NK-92 (cell line): ENCODE measurements around the gene CIB1.
"Not testable (repeated sequence)": the region's sequence is repeated elsewhere in the genome, so short reads cannot be mapped to it uniquely, and the experiment has no call there.

Source experiments
- DNase-seq: peaks from one replicate; lab custom pipeline; 2025; ENCODE audit not compliant: unreplicated experiment; lab: John Stamatoyannopoulos, UW

The CIB1 gene

DNA sequence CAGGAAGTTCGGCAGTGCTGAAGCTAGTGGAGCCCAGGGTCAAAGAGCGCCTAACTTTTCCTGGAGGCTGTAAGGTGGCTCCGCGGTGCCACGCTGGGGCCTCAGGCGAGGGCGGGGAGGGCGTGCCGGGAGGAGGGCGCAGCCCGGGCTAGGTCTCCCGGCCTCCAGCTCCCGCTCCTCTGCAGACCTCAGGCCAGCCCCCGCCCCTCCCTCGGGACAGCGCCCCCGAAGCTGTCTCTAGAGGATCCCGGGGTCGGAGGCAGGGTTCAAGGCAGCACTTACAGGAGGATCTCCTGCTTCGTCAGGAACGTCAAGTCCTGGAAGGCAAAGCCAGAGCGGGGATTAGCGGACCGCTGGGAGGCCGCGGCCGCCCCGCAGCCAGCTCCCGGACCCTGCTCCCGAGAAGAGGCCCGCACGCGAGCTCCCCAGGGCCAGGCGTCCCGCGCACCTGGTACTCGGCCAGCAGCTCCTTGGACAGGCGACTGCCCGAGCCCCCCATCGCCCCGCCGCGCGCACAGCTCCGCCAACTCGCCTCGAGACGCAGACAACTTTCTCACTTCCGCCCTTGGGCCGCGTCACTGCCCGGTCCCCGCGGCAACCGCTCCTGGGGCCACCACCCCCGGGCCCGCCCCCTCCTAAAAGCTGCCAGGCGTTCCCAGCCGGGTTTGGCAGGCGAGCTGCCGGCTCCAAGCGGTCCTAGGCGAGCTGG, at the start of gene CIB1:
CIB1 (minus strand) TSS at position 555 of the 709 bp plus-strand sequence; CDS start at position 499, 56 bp downstream.
- peak; percentile 78 for DNase-seq

DNA sequence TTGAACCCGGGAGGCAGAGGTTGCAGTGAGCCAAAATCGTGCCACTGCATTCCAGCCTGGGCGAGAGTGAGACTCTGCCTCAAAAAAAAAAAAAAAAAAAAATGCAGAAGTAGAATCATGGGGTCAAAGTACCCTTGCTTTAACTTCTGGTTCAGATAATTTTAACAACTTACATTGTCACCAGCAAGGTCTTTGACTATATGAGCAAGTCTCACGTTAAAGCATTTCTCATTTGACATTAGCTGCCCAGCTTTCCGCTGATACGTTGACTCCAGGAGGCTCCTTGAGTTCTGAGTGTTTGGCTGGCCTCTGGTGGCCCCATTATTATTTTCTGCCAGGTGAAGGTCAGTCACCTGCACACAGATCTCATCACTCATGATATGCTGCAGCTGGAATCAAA, 47.9 kb upstream of the CIB1 start:
- not testable (repeated sequence) for DNase-seq

DNA sequence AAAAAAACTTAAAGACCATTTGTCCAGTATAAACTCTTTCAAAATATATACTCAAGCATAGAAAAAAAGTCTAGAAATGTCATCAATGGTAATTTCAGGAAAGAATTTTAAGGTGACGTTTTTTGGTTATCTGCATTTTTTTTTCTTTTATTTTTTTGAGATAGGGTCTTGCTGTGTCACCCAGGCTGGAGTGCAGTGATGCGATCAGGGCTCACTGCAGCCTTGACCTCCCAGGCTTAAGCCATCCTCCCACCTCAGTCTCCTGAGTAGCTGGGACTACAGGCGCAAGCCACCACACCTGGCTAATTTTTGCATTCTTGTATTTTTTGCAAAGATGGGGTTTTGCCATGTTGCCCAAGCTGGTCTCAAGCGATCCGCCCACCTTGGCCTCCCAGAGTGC, 47.0 kb upstream of the CIB1 start:
- DNase-seq, result not testable (repeated sequence)

DNA sequence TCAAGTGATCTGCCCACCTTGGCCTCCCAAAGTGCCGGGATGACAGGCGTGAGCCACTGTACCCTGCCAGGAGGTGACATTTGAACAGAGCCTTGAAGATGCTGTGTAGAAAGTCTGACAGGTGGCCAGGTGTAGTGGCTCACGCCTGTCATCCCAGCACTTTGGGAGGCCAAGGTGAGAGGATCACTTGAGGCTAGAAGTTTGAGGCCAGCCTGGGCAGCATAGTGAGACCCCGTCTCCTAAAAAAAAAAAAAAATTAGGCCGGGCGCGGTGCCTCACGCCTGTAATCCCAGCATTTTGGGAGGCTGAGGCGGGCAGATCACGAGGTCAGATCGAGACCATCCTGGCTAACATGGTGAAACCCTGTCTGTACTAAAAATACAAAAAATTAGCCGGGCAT, 44.7 kb upstream of the CIB1 start:
- DNase-seq, result not testable (repeated sequence)

DNA sequence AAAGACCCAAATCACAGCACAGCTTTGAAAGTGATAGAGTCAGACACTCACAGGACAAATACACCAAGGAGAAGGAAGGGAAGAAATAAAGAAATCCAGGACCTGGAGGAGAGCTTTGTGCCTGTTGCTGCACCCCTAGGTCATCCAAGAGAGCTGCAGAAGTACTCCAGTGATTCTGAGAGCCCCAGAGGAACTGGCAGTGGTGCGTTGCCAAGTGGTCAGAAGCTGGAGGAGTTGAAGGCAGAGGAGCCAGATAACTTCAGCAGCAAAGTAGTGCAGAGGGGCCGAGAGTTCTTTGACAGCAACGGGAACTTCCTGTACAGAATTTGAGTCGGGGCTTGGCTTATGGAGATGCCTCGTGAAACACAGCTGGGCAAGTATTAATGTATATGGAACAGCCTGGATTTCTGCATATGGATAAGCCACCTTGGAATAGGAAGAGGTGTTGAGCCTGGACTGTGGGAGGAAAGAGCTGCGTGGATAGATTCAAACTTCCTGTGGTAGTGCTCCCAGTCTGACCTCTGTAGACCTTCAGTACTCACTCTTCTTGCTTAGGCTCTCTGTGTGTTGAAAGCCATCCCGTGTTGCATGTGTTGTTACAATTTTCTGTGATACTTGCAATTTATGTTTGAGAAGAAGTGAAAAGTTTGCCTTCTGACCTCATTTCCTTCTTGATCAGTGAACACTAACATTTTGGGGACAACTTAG, 37.9 kb upstream of the CIB1 start:
- no peak for DNase-seq

DNA sequence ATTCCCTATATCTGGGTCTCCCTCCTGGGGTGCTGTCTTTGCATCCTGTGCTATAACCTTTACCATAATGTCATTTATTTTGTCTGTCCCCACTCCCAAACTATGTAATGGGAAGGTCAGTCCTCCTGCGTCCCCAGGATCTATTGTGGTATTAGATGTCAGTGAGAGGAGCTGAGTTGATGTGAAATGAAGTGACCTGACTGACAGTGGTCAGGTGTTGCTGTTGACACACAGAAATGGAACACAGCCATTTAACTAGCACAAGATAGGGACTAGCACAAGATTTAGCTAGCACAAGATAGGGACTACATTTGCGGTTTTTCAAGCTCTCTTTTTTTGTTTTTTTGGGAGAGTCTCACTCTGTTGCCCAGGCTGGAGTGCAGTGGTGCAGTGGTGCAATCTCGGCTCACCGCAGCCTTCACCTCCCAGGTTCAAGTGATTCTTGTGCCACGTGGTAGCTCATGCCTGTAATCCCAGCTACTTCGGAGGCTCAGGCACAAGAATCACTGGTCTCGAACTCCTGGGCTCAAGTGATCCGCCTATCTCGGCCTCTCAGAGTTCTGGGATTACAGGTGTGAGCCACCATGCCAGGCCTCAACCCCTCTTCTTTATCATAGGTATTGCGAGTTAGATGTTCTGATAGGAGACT, 36.9 kb upstream of the CIB1 start:
- DNase-seq, result no peak

DNA sequence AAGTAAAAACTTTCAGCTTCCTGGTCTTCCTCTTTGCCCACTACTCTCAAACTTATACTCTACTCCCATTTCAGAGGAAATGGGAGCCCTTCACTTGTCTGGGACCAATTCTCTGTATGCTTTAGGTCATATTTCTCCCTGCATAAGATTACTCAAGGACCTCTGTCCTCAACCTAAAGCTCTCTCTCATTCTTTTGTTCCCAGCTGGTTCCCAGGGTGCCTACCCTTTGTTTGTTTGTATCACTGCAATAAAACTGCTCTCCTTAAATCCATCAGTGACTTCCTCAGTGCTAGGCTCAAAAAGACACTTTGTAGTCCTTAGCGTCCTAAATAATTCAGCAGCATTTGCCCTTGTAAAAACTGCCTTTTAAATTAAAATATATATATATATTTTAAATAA, 34.7 kb upstream of the CIB1 start:
- no peak for DNase-seq

DNA sequence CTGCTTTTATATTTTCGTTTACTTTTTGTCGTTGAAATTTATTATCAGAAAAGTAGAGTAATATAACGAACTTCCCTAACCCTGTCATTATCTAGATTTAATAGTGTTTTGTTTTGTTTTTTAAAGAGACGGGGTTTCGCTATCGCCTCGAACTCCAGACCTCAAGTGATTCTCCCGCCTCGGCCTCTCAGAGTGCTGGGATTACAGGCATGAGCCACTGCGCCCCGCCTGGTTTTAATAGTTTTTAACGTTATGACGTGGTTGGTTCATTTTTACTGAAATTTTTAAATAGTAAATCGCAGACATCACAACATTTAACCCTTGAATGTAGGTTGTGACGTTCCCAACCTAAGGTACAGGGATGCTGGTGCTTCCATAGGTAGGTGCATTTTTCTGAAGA, 32.7 kb upstream of the CIB1 start:
- no peak for DNase-seq

DNA sequence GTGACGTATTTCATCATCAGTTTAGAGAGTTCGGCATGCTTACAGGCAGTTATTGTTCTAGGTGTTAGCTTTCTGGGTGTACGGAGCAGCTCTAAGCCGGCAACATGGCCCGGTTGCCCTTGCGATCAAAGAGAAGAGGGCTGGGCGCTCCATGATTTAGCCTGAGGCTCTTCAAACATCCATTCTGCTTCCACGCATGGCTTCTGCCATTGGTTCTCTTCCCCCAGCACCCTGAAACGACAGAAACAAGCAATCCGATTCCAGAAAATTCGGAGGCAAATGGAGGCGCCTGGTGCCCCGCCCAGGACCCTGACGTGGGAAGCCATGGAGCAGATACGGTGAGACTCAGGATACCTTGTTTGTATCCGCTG, 32.3 kb upstream of the CIB1 start:
- DNase-seq, result no peak

DNA sequence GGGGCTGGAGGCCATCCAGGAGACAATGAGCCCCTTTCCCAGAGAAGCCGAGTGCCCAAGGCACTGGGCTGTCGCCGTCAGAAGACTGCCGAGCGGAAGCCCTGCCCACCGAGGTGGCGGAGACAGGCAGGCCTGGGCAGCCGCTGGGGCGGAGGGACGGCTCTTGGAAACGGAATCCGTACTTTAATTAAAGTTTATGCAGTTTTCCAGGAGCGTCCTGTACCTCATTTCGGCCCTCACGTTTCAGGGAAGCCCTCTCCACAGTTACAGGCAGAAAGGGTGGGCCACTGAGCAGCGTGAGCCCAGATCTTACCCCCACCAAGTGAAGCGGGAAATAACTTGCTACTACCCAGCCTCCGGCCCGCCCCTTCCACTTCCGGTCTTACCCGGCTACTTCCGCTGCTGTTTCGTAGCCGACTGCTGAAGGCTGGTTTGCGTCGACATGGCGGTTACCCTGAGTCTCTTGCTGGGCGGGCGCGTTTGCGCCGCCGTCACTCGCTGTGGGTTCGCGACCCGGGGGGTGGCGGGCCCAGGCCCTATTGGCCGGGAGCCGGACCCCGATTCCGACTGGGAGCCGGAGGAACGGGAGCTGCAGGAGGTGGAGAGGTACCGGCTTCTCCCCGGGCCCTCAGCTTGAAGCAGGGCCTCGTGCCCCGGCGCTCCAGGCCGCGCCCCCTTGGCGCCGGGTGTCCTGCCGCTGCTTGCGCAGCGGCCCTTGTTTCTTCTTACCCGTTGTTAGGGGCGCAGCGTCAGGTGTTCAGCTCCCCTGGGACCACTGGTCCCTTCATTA, 31.7 kb upstream of the CIB1 start, which contains the start of gene NGRN:
NGRN (plus strand) TSS at position 402 of the 790 bp plus-strand sequence; CDS start at position 443, 41 bp downstream.
- DNase-seq, result peak; percentile 70

DNA sequence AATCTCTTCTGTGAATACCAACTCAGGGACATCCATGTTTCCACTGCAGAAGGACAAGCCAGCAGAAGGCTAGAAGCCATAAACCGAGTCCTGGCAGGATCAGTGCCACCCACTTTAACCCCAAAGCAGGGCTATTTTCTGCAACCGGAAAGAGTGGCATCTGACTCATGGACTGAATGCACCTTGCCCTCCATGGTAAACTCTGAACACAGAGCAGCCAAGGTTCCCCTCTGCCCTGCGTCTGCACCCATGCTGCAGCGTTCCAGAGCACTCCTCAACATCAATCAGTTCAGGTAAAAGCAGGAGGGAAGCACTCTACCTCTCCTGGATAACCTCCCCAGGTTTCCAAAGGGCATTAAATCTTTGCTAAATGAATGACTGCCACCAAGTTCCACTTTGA, 30.9 kb upstream of the CIB1 start:
- DNase-seq, result no peak

DNA sequence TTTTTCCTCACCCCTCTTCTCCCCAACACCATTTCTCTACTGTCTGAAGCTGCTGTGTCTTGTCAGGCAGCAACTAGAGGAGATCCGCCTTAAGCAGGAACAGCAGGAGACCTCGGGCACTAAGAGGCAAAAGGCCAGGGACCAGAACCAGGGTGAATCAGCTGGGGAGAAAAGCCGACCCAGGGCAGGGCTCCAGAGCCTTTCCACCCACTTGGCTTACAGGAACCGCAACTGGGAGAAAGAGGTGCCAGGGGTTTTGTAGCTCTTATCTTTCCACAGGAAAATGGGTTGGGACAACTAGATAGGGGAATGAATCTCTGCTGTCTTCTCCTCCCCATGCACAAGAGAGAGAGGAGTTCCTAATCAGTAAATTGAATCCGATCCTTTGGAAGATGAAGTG, 28.7 kb upstream of the CIB1 start:
- no peak for DNase-seq

DNA sequence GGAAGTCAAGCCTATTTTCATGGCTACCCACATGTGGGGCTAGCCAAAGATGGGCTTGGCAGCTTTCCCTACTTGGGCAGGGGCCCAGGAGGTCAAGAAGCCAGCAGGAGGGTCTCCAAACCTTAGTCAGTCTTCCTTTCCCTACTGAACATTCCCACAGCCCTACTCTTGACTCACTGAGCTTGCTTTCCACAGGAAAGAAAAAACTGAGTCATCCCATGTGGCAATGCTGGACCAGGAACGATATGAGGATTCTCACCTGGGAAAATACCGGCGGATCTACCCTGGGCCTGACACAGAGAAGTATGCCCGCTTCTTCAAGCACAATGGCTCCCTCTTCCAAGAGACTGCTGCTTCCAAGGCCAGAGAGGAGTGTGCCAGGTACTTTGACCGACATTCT, 28.1 kb upstream of the CIB1 start:
- no peak for DNase-seq

DNA sequence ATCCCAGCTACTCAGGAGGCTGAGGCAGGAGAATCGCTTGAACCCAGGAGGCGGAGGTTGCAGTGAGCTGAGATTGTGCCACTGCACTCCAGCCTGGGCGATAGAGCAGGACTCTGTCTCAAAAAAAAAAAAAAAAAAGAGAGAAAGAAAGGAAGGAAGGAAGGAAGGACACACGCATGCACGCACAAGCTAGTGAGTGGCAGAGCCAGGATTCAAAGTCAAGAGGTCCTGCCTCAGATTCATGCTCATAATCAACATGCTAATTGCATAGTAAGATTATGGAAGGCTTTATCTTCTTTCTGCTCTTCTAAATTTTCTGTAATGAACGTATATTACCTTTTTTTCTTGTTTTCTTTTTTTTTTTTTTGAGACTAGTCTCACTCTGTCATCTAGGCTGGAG, 27.0 kb upstream of the CIB1 start:
- DNase-seq, result not testable (repeated sequence)

DNA sequence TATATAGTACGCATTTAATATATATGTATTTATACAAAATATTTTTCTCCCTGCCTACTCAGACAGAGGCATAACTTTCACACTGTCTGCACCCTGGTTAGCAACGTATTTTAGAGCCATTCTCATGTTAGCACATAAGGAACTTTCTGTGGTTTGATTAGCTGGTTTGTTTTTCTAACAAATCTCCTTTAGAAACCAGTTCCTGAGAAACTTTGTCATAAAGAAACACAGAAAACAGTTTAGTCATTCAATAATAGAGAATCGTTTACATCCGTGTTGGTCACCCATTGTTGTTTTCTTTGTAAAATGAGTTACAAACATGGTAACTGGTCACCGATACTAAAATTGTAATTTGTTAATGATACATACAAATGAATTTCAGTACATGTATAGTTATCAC, 25.8 kb upstream of the CIB1 start:
- no peak for DNase-seq

DNA sequence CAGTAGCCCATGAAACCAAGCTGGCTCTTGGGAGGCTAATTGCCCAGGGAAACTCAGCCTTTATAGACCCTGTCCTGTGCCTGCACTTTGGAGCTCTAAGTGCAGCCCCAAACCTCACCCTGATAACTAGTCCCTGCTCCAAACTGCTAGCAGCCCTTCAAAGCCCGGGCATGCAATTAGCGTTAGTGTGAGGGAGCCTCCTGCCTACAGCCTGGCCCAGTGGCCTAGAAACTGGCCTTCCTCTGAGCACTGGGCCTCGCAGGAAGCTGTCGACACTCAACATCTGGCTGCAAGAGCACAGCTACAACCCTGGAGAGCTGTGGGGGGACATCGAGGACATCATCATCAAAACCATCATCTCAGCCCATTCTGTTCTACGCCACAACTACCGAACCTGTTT, 24.0 kb upstream of the CIB1 start:
- no peak for DNase-seq

DNA sequence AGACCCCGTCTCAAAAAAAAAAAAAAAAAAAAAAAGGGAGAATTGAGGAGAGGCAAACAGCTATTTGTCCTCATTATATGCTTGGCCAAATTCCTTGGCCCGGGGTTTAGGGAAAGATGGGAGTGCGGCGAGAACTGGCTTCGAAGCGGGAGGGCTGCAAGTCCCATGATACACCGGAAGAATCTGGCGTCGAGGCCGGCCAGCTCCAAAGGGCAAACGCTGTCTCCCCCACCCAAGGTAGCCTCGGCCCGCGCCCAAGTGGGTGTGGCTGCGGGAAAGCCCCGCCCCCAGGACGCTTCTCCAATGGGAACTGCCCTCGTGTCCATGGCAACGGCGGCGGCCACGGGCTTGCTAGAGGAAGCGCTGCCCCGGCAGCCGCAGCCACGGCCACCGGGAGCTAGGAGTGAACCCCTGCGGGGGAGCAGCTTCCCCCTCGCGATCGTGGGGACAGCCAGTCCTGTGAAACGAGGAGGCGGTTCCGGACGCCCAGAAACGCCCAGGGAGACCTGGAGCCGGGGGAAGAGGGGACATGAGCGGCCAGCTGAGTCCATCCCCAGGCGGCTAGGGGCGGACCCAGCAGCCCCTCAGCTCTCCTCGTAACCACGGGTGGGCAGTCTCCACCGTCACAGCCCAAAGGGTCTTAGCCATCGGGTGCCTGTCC, 15.6 kb upstream of the CIB1 start, which contains the start of gene TTLL13:
TTLL13 (plus strand) TSS at position 354 of the 661 bp plus-strand sequence. CDS start 1,075 bp downstream, outside the sequence.
- DNase-seq, result no peak

DNA sequence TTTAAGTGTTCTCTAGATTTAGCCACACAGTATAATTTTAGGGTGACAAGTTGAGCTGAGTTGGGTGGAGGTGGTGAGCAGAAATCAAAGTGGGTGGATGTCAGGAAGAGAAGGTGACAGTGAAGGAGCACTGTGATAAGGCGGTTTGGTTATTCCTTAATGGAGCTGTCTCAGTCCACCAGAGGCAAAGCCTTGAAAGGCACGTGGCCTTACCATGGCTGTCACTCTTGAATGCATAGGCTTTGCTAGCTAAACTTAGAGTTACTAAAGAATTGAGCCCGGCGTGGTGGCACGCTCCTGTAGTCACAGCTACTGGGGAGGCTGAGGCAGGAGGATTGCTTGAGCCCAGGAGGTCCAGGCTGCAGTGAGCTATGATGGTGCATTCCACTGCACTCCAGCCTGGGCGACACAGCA, 15.1 kb upstream of the CIB1 start:
- DNase-seq, result no peak

DNA sequence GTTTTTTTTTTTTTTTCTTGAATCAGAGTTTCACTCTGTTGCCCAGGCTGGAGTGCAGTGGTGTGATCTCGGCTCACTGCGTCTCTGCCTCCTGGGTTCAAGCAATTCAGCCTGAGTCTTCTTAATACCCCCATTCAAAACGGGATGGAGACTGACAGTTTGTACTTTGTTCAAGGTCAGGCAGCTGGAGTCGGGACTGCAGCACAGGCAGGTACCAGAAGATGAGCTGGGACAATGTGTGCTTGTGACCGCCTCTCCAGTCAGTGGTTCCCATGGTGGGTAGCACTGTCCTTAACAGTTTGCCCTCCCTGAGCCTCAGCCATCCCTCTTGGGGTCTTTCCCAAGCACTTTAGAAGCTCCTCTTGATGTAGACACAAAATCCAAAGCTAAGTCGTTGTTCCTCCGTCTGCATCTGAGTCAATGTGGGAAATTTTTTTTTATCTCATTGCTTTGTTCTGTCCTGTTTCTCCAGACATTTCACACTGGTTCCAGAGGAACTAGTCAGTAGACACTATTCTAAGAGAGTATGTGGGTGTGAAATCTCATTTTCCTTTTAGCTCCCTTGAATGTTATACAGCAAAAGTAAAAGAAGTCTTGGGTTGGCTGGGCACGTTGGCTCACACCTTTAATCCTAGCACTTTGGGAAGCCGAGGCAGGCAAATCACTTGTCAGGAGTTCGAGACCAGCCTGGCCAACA, 10.3 kb upstream of the CIB1 start:
- no peak for DNase-seq
